Measurements from ENCODE around the gene ASB4.

ASB4 gene

DNA sequence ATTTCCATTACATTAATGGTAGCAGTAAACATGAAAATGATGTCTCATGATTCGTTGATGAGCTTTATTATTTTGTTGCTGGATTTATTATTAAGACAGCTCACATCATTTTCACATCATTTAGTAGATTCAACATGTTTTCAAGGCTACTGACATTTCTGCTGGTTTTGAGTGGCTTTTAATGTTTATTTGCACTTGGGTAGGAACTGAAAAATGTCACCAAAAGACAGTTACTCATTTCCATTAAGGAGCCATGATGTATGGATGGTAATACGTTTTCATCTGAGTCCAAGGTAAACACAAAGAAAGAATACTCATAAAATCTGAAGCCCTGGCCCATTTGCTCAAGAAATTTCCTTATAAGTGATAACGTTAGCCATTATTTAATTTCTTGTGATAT, 95.7 kb downstream of the ASB4 start:
- no peak overlapping the region for H3K4me3 Mint-ChIP-seq
- H3K4me1 Mint-ChIP-seq (ENCODE audit: low read depth), result no peaks in the 10 kb centered on the region
- no peak overlapping the region for H3K27ac Mint-ChIP-seq
- H3K27me3 Mint-ChIP-seq (ENCODE audit: low read depth), result no peaks in the 10 kb centered on the region
- H3K9me3 Mint-ChIP-seq, result no peaks in the 10 kb centered on the region
- no peaks in the 10 kb centered on the region for H3K36me3 Mint-ChIP-seq (ENCODE audit: low read depth)

GRCh38 chr7:95582578-95583293, 97.0 kb downstream of the ASB4 start:
- H3K27ac Mint-ChIP-seq, result no peak overlapping the region
- H3K27me3 Mint-ChIP-seq (ENCODE audit: low read depth), result no peaks in the 10 kb centered on the region
- no peaks in the 10 kb centered on the region for H3K36me3 Mint-ChIP-seq (ENCODE audit: low read depth)
- no peaks in the 10 kb centered on the region for H3K9me3 Mint-ChIP-seq
- no peaks in the 10 kb centered on the region for H3K4me1 Mint-ChIP-seq (ENCODE audit: low read depth)
- H3K4me3 Mint-ChIP-seq, result no peak overlapping the region

DNA sequence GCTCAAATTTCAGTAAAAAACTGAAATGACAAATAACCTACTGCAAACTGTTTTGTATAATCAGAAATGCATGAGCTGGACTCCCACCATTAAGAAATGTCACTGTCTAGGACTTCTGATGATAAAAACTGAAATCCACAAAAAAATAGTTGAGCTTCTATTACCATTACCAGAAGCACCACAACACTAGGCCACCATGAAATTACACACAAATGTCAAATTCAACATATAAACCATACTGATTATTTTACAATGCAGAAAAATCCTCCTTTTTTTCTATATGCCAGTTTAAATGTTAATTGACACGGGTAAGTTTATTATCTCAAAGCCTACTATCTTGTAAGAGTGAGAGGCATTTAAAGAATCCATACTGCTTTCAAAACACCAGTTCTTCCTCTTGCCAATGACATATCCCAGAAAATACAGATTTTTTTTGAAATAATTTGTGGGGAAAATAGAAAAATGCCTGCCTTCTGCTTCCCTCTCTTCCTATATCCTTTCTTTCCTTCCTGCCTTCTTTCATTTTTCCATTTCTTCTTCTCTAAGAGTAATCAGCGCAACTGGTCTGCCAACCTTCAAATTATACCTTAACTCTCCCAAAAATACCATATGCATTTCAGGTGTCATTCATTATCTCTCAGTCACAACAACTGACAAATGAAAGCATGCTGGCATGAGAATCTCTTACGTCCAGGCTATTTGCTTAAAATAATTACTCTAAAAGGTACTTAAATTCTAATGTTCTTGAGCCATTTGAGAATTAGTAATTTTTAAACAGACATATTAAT, 98.3 kb downstream of the ASB4 start:
- no peak overlapping the region for H3K27ac Mint-ChIP-seq
- no peaks in the 10 kb centered on the region for H3K9me3 Mint-ChIP-seq
- no peaks in the 10 kb centered on the region for H3K4me1 Mint-ChIP-seq (ENCODE audit: low read depth)
- H3K4me3 Mint-ChIP-seq, result no peak overlapping the region
- no peaks in the 10 kb centered on the region for H3K27me3 Mint-ChIP-seq (ENCODE audit: low read depth)
- H3K36me3 Mint-ChIP-seq (ENCODE audit: low read depth), result no peaks in the 10 kb centered on the region

- H3K4me3 Mint-ChIP-seq, result no peak overlapping the region
- no peaks in the 10 kb centered on the region for H3K9me3 Mint-ChIP-seq
- H3K36me3 Mint-ChIP-seq (ENCODE audit: low read depth), result no peaks in the 10 kb centered on the region
- H3K27ac Mint-ChIP-seq, result no peak overlapping the region
- H3K4me1 Mint-ChIP-seq (ENCODE audit: low read depth), result no peaks in the 10 kb centered on the region
- H3K27me3 Mint-ChIP-seq (ENCODE audit: low read depth), result no peaks in the 10 kb centered on the region
Measured at GRCh38 chr7:95584769-95585425, 99.2 kb downstream of the ASB4 start.

DNA sequence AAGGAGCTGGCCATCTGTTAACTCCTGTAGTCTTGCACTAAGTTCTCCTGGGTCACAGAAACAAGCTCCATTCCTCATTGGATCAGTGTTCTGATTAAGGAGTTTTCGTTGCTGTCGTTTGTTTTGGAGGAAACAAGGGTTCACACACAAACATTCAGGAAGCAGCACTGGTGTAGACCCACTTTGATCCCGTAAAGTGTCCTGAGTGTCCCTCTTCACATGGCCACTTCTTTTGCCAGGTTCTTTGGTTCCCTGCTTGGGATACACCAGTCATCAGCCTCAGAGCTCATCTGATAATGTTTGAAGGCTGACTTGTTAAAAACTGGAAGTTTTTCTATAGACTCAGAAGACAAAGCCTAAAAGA, 99.7 kb downstream of the ASB4 start:
- Mint-ChIP-seq H3K27me3 (ENCODE audit: low read depth) (no peaks in the 10 kb centered on the region), H3K9me3 (no peaks in the 10 kb centered on the region), H3K4me3 (no peak overlapping the region), H3K36me3 (ENCODE audit: low read depth) (no peaks in the 10 kb centered on the region), H3K4me1 (ENCODE audit: low read depth) (no peaks in the 10 kb centered on the region), H3K27ac (no peak overlapping the region)

GRCh38 chr7:95586951-95587301, 101.2 kb downstream of the ASB4 start:
- no peak overlapping the region for H3K4me3 Mint-ChIP-seq
- no peak overlapping the region for H3K27ac Mint-ChIP-seq
- H3K4me1 Mint-ChIP-seq (ENCODE audit: low read depth), result no peaks in the 10 kb centered on the region
- H3K9me3 Mint-ChIP-seq, result no peaks in the 10 kb centered on the region
- H3K27me3 Mint-ChIP-seq (ENCODE audit: low read depth), result no peaks in the 10 kb centered on the region
- no peaks in the 10 kb centered on the region for H3K36me3 Mint-ChIP-seq (ENCODE audit: low read depth)

GRCh38 chr7:95589031-95589430, 103.3 kb downstream of the ASB4 start:
- Mint-ChIP-seq H3K27me3 (ENCODE audit: low read depth) (no peaks in the 10 kb centered on the region), H3K4me3 (no peak overlapping the region), H3K36me3 (ENCODE audit: low read depth) (no peaks in the 10 kb centered on the region), H3K4me1 (ENCODE audit: low read depth) (no peaks in the 10 kb centered on the region), H3K27ac (no peak overlapping the region), H3K9me3 (no peaks in the 10 kb centered on the region)

GRCh38 chr7:95589766-95590165, 104.0 kb downstream of the ASB4 start:
- H3K9me3 Mint-ChIP-seq, result no peaks in the 10 kb centered on the region
- H3K27ac Mint-ChIP-seq, result no peak overlapping the region
- H3K36me3 Mint-ChIP-seq (ENCODE audit: low read depth), result no peaks in the 10 kb centered on the region

More at GRCh38 chr7:95589766-95590165, 104.0 kb downstream of the ASB4 start:
- Mint-ChIP-seq H3K4me3 (no peak overlapping the region), H3K27me3 (ENCODE audit: low read depth) (no peaks in the 10 kb centered on the region), H3K4me1 (ENCODE audit: low read depth) (no peaks in the 10 kb centered on the region)

Data from T-helper 1 cell treated with Interleukin-12 subunit alpha and Interleukin-12 subunit beta and Interleukin-4 antibody, amounts not matched to agents 30 μg/mL and 1 μg/mL, for 36 hours (primary cell).